ENCODE data around the gene GOLT1A.

Gene GOLT1A

DNA sequence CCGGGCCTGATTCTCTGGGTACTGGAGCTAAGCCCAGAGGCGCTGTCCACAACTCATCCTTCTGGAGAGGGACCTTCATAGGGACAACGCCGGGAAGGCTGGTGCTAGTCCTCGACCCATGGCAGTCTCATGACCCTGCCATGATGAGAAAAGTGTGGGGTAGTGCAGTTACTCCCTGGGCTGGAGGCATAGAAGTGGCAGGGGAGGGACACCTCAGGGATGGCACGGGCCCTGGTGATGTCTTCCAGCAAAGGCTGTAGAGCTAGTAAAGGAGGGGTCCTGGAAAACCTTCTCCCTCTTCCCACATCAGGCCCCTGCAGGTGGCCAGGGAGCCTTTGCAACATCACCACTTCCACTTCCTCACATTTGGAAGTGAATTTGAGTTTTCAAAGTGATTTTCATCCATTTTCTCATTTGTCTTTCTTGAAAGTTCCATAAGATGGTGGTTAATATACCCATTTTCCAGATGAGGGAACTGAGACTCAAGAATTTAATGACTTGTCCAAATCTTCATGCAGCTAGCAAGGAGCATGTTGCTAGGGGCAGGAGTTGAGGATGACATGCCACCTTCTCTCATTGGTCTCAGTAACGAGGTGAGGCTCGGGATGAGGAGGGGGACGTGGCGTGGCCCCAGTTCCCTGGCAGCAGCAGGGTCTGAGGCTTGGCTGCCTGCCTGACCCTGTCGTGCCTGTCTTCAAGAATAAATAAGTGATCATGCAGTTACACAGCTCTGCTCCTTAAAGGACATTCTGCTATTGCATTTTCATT is 3.3 kb upstream of the GOLT1A start:
- DNase-seq: no peak

DNA sequence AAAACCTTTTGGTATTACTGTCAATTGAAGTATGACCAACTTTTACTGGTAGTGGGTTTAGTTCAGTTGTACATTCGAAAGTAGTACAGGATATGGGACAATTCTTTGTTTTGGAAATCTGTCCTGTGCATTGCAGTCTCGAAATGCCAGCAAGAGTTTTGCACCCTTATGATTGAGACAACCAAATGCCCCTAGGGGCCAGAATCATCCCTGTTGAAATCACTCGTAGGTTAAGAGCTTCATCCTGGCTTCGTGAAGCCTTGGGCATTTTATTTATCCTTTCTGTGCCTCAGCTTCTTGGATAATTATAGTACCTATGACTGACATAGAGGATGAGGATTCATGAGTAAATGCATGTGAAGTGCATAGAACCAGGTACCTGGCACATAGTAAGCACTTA is 2.4 kb upstream of the GOLT1A start:
- DNase-seq: no peak

DNA sequence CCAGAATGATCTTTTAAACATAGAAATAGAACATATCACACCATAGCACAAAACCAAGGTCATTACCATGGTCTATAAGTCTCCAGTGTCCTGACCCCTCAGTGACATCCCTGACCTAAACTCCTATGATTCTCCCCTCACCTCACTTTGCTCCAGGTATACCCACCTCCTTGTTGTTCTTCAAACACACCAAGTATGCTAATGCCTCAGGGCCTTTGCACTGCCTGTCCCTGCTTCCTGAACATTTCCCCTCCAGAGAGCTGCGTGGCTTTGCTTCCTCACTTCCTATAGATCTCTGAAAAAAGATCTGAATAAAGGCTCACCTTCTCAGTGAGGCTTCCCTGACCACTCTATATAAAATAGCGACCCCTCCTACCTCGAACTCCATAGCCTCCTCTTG is 1.1 kb downstream of the GOLT1A start:
- no peak for DNase-seq

DNA sequence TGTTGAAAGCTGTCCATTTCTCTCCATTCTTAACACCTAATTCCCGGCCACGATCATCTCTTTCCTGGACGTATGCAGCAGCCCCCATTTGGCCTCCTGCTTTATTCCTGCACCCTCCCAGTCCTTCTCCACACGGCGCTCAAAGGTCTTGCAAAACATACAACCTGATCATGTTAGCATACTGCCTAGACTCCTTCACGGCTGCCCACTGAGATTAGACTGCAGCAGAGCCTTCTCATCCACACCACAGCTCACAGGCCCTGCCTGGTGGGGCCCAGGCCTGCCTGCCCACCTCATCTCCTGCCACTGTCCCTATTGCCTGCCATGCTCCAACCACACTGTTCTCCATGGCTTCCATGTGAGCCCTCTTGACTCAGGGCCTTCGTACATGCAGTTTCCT is 2.7 kb downstream of the GOLT1A start:
- DNase-seq: no peak

DNA sequence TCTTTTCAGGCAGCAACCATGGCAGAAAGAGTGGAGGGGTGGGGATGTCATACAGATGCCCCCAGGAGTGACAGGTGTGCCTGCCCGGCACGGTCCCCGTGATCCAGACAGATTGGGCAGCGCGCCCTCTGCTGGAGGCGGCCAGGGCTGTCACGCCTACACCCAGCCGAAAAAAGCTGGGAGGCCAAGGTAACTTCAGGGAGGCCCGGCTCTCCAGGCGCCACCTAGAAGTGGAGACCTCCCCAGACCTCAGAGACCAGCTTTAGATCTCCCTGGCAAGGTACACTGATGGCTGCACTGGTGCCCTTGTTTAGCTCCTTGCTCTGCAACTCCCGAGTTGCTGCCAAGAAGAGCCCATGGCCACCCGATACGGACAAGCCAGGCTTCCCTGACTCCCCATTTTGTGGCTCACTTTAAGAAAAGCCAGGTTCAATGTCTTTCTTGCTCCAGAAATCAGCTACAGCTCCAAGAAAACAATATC is 6.6 kb downstream of the GOLT1A start:
- DNase-seq: no peak

DNA sequence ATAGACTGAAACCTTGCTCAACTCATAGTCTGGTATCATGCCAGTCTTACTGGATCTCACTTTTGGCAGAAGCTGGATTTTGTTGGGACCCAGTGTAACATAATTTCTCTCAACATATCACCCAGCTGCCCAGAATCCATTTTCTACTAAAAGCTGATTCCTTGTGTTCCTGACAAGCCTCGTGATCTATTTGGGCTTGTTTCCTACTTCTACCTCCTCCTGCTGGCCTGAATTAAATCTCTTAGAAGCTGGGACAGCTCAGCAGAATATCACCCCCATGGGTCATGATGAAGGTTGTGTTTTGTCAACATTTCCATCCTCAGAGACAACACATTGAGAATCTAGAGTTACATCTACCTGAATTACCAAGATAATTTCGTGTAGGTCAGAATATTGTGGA is 7.7 kb downstream of the GOLT1A start:
- DNase-seq: no peak

DNA sequence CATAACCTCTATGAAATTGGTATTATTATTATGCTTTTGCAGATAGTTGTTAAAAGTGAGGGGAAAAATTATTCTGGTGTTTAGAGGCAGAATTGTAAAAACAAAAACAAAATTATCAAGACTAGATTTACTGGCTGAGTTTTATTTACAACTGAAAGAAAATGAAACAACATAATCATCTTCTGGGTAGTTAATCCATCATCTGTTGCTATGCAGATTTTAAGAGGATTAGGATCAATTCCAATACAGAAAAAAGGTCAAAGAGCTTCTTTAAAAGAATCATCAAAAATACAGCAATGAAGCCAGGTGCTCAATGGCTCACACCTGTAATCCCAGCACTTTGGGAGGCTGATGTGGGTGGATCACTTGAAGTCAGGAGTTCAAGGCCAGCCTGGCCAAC is 8.3 kb downstream of the GOLT1A start:
- DNase-seq: no peak

DNA sequence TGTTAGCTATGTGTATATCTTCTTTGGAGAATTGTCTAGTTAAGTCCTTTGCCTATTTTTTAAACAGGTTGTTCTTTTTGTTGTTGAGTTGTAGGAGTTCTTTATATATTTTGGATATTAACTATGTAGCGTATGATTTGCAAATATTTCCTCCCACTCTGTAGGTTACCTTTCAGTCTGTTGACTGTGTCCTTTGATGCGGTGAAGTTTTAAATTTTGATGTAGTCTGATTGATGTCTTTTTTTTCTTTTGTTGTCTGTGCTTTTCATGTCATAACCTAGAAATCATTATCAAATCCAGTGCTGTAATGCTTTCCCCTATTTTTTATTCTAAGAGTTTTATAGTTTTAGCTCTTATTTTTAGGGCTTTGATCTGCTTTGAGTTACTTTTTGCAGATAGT is 8.8 kb downstream of the GOLT1A start:
- DNase-seq: no peak

DNA sequence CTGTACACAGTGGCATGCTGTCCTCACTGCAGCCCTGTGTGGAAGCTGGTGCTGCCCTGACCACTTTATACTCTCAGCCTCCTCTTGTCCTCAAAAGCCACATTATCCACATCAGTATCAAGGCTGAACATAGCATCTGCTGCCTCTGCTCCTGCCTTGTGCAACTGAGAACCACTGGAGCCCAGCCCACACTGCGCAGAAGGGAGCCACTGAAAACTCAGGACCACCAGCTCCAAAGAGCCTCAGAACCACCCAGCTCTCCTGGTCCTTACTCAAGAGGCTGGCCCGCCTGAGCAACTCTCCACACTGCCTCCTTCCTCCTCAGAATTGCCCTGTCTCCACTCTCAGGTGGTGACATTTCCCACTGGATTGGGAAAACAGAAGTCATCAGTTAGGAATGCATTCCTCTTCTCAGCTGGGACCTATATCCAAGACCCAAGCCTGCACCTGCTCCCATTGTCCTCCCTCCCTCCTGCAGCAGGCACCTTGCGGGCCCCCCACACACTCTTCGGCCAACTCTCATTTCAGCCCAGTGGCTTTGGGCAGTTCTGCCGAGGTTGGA is 10.5 kb downstream of the GOLT1A start:
- DNase-seq: no peak

DNA sequence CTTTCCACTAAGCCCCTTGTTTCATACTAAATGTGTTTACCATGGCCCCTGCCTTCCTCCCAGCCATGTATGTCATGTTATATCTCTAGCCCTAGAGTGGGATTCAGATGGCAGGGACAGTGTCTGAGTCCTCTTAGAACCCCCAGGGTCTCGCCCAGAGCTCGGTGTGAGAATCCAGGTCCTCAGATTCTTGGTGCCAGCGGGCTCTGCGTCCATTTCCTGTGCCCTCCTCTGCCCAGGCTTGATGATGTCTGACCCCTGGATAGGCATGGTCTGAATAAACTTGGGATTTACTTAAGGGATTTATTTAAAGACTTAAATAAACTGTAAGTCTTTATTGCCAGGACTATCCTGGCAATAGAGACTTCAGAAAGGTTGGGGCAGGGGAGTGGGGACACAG is 11.3 kb downstream of the GOLT1A start:
- DNase-seq: no peak

DNA sequence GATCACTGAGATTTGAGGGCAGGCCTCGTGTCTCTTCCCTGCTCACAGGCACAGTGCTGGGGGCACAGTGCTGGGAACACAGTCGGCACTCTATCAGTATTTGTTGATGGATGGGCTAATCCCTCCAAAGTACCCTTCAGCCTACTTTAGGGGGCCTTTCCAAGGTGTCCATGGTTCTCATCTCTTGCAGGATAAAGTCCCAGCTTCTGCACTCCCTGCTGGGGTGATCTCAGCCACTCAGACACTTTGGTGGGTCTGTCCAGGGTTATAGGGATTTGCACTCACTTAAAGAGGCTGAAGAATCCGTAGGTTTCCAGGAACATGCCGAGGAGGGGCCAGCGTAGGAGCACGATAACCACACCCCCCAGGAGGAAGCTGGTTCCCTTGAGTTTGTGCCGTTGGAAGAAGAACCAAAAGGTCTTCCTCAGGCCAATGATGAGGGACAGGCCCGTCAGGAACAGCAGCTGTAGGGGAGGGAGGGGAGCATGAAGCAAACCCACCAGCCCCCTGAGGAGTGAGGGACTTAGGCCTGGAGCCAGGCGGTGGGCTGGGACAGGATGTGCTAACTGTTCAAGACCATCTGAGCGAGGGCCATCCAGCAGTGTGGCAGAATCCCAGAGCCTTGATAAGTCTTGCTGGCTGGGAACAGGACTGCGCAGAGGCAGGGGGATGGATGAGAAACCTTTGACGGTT is 12.3 kb downstream of the GOLT1A start:
- DNase-seq: peak; percentile 83

DNA sequence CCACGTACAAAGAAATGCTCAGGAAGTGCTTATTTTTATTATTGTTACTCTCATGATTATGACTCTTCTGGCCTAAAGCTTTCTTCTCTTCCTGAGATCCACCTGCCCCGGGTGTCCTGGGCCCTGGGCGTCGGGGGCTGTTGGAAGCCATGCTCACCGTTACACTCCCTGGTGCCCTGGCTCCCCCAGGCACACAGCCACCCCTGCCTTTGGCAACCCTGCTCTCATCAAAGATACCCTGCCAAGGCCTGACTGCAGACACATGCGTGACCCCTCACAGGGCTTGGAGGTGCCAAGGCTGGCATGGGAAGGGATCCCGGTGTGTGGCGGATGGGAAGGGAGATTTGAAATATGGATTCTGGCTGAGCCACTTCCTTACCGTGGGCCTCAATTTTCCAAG is 14.2 kb downstream of the GOLT1A start:
- no peak for DNase-seq

DNA sequence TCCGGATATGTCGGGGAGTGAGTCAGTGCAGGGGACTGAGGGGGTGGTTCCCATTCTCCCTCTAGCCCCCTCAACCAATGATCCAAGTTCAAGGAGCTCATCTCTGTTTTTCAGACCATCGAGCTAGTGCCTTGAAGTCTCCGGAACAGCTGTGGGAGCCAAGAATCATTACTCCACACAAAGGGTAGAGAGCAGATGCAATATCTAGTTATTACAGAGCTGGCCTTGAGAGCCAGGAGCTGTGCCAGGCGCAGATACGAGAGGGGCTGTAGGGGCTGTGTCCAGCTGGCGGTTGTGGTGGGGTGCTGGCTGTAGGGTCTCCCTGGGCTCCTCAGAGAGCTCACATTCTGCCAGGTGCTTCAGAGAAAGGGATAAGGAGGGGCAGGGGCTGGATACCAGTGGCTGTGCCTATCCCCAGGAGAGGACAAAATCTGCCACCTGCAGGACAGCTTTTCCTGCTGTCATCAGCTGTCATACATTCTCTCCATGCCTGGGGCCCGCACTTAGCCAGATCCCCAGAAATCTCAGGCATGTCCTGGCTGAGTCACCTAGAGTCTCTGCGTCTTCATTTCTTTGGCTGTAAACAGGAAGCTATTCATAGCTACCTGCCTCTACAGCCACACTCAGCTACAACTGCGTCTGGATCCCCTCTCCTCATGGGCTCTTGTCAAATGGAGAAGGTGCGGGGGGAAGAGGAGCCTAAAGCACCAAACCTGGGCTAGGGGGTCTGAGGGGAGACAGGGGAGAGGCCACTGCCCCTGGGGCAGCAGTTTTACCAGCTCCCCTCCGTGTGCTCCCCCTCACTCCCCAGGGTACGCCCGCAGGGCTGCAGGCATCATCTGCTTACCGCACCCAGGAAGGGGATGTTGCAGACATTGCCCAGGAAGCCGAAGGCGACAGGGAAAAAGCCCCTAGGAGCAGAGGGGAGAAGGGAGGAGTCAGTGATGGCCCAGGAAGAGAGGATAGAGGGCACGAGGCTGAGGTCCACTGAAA is 15.1 kb downstream of the GOLT1A start:
- DNase-seq: peak; percentile 55

DNA sequence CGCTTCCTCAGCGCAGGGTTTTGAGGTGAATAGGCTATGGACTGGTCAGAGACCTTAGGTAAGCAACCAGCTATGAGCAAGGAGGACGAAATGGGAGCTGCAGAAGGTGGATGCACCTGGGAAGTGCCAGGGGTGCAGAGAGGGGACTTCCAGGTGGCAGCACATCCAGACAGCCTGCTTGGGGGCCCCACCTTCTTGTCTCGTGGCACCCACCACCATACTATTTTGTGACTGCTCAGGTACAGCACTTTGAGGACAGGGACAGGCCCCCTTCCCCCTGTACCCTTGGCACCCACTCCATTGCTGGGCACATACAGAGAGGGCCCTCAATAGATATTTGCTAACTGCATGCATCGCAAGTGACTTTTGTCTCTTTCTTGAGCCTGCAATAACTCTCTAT is 16.7 kb downstream of the GOLT1A start:
- no peak for DNase-seq

DNA sequence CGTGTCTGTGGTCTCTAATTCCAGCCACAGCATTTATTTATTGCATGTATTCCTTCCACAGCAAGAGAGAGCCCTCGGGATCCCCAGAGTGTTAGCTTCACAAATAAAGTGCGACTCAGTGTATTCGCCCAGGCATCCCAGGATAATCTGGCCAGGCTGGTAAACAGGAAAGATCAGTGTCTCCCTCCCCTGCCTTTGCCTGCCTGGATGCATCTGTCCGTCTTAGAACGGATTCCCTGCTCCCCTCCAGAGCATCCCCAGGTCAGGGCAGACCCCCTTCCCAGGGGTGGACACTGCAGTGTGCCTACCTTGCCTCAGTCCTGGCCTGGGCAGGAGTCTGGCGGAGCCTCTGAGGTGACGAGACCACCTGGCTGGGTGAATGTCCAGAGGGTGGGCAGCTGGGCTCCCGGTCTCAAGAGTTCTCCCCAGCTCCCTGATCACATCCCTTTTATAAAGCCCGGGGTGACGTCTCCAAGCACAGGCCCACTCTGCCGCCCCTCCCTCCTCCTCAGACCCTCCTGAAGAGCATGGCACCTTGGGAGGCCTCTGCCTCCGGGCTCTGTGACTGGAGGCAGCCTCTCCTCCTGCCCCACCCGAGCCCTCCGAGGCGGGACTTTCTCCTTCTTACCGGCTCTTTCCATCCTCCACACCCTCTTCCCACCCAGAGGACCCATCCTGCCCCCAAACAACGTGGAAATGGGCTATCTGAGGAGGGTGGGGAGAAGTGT is 17.6 kb downstream of the GOLT1A start, which contains the start of gene KISS1:
Gene KISS1 (minus strand): TSS at position 424 of the 728 bp plus-strand sequence. CDS start 3,615 bp downstream, outside the sequence.
- DNase-seq: no peak

DNA sequence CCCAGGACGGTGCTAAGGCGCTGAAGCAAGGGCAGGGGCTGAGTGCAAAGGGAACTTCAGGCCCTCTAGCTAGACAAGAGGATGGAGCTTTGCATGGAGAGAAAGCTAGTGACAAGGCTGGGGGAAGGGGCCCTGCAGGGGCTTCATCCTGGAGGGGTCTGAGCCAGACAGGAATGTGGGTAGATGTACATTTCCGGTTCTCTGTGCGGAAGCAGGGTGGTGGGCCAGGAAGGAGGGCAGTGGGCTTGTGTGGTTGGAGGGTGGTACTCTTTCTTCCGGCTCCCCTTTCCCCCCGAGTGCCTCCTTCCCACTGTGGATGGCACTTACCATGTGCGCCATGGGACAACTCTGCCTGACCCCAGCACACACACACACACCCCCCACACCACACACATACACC is 19.0 kb downstream of the GOLT1A start:
- no peak for DNase-seq

DNA sequence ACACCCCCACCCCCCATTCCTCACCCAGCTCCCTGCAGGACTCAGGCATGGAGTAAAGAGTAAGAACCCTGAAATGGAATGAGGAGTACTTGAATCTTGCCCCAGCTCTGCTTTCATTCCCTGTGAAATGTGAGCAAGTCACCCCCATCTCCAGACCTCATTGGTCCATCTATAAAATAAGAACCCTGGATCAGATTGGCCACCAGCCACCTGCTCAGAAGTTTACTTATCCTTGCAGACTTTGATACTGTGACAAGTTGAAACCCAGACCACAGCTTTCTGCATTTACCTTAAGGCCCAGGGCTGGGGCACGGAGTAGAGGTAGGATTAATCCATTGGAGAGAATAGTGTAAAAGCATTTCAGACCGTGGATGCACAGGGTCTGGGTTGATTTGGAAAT is 19.7 kb downstream of the GOLT1A start:
- no peak for DNase-seq

DNA sequence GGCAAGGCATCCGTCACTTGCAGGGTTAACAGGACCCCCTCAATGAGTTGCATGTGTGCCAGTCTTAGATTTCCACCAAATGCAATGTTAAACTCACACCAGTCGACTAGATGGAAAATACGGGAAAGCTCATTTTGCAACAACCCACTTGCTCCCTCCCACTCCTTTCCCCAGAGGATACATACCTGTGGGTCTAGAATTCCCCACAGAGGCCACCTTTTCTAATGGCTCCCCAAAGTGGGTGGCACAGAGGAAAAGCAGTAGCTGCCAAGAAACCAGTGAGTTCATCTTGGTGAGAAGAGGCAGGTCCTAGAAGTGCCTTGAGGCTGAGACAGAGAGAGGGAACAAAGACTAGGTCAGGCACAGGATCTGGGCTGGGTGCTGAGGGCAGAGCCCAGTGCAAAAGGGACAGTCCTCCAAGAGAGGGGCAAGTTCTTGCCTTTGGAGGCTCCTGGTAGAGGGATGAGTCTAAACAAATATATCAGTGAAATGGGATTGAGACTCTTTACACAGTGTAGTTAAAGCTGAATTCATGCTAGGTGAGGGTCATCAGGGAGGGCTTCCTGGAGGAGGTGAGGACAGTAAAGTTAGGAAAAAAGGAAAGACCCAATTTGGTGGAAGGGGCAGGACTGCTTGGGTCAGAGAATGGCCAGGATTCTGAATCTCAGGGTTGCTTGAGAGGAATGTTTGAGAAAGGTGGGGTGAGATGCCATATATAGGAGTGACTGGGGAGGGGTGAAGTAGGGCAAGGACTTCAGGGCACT is 21.0 kb downstream of the GOLT1A start:
- DNase-seq: no peak

DNA sequence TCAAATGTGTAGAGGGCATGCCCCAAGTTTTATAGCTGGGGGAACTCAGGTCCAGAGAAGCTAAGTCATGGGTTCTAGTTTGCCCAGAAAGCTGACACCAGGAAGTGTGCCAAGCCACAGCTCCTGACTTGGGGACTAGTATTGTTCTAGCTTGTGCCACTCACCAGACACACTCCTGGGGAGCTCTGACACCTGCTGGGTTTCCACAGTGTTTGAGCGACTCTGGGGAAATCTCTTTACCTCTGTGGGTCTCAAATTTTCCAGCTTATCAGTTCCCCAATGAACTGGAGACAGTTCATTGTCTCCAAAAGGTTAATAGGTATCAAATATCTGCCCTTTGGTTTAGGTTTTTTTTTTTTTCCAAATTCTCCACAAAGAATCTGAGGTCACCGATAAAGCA is 21.7 kb downstream of the GOLT1A start:
- DNase-seq: no peak

DNA sequence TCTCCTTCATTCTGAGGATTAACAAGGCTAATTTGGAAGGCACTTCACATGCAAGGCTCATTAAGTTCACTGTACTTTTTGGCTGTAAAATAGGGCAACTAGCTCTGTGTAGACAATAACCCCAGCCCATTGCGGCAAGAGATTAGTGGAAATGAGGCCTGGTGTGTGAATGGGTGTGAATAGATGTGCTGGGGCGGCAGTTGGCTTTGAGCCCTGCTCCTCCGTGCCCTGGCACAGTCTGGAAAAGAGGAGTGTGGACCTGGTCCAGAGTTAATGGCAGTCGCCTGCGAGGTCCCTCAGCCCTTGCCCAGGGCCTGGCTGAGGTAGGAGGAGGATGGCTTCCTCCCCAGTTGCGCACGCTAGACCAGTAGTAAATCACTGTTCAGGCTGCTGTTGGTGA is 22.3 kb downstream of the GOLT1A start:
- no peak for DNase-seq

All from NCI-H524 treated with DMSO at 0.1 percent for 48 hours (cell line).